ENCODE data around the gene SLBP. TPM values are rescaled to one million over a fixed set of nuclear protein-coding genes. Genes with fewer than 3 reads are reported as not detected.

The SLBP gene
- total and polyA plus RNA-seq, 10 of the 15 experiments (the other 5 are each of a cell fraction or from before 2014, with no cell fraction given), result 94.4 to 278 (median 158) TPM

- TF ChIP-seq SIN3A (IDR thresholded peaks at IDR 0.05; ENCODE audit: low read depth, low read length) (no peak), ZNF384 (IDR thresholded peaks at IDR 0.05; ENCODE audit: borderline replicate concordance, low read depth, low read length) (no peak), NFYB (IDR thresholded peaks at IDR 0.05; ENCODE audit: insufficient read depth, low read depth, low read length) (no peak), BHLHE40 (IDR thresholded peaks at IDR 0.05; ENCODE audit: borderline replicate concordance in 1 of 2, low read depth in 2 of 2, low read length in 1 of 2) (peak in 1 of 2 experiments; percentile 70; a peak in 2 of 4 replicates), REST (IDR thresholded peaks at IDR 0.05; ENCODE audit: low read depth, low read length) (no peak), CHD4 (IDR thresholded peaks at IDR 0.05) (no peak), ZZZ3 (IDR thresholded peaks at IDR 0.05; ENCODE audit: control insufficient read depth, insufficient read length, low read depth) (no peak), LARP7 (IDR thresholded peaks at IDR 0.05) (peak; percentile 88), STAT1 (conservative IDR thresholded peaks at IDR 0.05) (no peak), POLR2AphosphoS2 (IDR thresholded peaks at IDR 0.05; ENCODE audit: low read depth, low read length) (no peak), NFXL1 (IDR thresholded peaks at IDR 0.05; ENCODE audit: borderline replicate concordance) (peak; percentile 95), PML (IDR thresholded peaks at IDR 0.05; ENCODE audit: low read length) (no peak), ZNF217 (IDR thresholded peaks at IDR 0.05) (peak; percentile 20; the same call in 1 of the 2 replicates), PKNOX1 (IDR thresholded peaks at IDR 0.05) (no peak), POLR2A (IDR thresholded peaks at IDR 0.05; ENCODE audit: low read depth, low read length) (peak; percentile 55; the same call in 1 of the 2 replicates)
- TF ChIP-seq, protein P1, sequence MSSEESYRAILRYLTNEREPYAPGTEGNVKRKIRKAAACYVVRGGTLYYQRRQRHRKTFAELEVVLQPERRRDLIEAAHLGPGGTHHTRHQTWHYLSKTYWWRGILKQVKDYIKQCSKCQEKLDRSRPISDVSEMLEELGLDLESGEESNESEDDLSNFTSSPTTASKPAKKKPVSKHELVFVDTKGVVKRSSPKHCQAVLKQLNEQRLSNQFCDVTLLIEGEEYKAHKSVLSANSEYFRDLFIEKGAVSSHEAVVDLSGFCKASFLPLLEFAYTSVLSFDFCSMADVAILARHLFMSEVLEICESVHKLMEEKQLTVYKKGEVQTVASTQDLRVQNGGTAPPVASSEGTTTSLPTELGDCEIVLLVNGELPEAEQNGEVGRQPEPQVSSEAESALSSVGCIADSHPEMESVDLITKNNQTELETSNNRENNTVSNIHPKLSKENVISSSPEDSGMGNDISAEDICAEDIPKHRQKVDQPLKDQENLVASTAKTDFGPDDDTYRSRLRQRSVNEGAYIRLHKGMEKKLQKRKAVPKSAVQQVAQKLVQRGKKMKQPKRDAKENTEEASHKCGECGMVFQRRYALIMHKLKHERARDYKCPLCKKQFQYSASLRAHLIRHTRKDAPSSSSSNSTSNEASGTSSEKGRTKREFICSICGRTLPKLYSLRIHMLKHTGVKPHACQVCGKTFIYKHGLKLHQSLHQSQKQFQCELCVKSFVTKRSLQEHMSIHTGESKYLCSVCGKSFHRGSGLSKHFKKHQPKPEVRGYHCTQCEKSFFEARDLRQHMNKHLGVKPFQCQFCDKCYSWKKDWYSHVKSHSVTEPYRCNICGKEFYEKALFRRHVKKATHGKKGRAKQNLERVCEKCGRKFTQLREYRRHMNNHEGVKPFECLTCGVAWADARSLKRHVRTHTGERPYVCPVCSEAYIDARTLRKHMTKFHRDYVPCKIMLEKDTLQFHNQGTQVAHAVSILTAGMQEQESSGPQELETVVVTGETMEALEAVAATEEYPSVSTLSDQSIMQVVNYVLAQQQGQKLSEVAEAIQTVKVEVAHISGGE (CRISPR knock-in tag; IDR thresholded peaks at IDR 0.05), result no peak
- TF ChIP-seq, protein P2, sequence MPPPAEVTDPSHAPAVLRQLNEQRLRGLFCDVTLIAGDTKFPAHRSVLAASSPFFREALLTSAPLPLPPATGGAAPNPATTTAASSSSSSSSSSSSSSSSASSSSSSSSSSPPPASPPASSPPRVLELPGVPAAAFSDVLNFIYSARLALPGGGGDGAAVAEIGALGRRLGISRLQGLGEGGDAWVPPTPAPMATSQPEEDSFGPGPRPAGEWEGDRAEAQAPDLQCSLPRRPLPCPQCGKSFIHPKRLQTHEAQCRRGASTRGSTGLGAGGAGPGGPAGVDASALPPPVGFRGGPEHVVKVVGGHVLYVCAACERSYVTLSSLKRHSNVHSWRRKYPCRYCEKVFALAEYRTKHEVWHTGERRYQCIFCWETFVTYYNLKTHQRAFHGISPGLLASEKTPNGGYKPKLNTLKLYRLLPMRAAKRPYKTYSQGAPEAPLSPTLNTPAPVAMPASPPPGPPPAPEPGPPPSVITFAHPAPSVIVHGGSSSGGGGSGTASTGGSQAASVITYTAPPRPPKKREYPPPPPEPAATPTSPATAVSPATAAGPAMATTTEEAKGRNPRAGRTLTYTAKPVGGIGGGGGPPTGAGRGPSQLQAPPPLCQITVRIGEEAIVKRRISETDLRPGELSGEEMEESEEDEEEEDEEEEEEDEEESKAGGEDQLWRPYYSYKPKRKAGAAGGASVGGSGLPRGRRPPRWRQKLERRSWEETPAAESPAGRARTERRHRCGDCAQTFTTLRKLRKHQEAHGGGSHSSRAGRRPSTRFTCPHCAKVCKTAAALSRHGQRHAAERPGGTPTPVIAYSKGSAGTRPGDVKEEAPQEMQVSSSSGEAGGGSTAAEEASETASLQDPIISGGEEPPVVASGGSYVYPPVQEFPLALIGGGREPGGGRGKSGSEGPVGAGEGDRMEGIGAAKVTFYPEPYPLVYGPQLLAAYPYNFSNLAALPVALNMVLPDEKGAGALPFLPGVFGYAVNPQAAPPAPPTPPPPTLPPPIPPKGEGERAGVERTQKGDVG (CRISPR knock-in tag; IDR thresholded peaks at IDR 0.05), result no peak
Measured at GRCh38 chr4:1684506-1685234, 27.4 kb downstream of the SLBP start (continued).

Data from GM12878 (cell line).